Measurements from ENCODE around the gene ENOSF1.

ENOSF1 gene

DNA sequence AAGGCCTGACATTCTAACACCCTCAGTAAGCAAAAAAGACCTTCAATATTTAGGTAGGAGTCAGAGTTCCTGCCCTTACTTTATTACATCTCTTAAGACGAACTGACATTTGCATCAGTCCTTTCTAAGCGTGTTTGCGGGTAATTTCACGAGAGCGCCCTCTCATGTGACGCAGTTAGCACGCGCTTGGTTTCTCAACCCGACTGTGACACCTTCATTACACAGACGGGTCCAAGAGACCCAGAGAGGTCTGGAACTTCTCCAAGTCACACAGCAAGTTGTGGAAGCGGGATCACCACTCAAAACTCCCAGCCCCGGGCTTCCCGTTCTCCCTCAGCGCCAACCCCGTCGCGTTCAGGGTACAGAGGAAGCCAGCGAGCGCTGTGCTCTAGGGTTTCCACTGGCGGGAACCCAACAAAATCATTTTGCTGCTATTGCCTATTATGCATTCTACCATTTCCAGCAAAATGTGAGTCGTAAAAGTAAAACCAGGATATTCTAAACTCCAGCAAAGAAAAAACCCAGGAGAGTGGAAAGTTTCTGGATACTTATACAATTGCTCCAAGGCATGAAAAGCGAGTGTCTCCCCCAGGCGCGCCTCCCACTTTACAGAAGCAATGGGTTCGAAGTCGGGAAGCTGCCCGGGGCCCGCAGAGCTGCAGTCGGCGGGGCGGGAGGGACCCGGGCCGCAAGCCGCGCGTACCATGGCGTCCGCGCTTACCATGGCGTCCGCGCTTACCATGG is 601 bp downstream of the ENOSF1 start:
- TF ChIP-seq GATA3 (IDR thresholded peaks at IDR 0.05; ENCODE audit: low read depth, low read length) (no peak), GATA2 (IDR thresholded peaks at IDR 0.05; ENCODE audit: low read depth, low read length) (no peak)

DNA sequence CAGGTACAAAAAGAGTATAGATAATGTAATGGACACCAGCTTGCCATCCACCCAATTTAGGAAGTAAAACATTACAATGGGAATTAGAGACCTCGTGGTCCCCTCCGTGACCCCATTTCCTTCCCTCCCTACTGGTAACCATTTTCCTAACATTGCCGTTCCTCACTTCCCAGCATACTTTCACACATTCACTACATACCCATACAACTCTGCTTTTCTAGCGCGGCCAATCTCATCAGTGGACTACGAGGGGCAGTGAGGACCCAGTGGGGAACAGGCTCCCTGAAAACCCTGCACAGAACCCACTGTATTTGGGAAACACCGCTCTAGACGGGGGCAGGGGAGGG is 1.1 kb downstream of the ENOSF1 start:
- TF ChIP-seq GATA3 (IDR thresholded peaks at IDR 0.05; ENCODE audit: low read depth, low read length) (no peak), GATA2 (IDR thresholded peaks at IDR 0.05; ENCODE audit: low read depth, low read length) (no peak)

DNA sequence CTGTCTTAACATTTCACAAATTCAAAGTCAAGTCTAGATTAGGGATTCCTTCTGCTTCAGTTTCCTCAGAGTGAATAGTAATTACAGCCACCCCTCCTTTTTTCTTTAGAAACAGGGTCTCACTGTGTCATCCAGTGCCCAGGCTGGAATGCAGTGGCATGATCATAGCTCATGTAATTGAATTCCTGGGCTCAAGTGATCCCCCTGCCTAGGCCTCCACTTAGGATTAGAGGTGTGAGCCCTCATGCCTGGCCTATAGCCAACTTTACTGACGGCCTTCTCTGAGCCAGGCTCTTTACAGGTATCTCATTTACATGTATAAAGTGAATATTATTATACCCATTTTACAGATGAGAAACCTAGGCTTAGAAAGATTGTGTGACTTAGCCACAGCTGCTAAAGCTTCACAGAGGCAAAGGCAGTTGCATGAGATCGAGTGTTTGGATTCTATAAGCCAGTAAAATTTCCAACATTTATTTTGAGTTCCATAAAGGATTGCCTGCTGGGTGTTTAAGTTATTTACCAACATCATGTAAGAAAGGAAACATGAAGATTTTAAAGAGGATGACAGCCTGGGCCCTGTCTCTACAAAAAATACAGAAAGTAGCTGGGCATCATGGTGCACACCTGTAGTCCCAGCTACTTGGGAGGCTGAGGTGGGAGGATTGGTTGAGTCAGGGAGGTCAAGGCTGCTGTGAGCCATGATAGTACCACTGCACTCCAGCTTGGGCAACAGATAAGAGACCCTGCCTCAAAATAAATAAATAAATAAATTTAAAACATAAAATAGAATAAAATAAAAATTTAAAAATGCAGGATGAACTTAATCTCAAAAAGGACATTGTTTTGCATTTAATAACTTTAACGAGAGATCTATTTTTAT is 1.8 kb downstream of the ENOSF1 start:
- TF ChIP-seq GATA2 (IDR thresholded peaks at IDR 0.05; ENCODE audit: low read depth, low read length) (no peak), GATA3 (IDR thresholded peaks at IDR 0.05; ENCODE audit: low read depth, low read length) (no peak)

DNA sequence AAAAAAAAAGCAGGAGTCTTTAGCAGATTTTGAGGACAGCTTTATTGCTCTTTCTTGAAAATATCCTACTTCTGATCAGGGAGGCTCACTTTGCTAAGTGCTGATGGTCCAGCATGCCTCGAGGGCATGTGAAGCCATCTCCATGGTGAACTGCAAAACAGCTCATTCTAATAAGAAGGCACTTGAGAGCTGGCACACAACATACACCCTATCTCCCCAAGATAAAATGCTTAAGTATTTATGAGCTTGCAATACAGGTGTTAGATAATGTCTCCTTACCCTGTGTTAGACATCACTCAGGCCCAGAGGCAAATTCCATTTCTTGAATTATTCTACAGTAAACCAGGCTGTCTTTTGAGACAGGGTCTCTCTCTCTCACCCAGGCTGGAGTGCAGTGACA is 2.7 kb downstream of the ENOSF1 start:
- no peak for TF ChIP-seq GATA3 (IDR thresholded peaks at IDR 0.05; ENCODE audit: low read depth, low read length)
- TF ChIP-seq GATA2 (IDR thresholded peaks at IDR 0.05; ENCODE audit: low read depth, low read length): no peak

DNA sequence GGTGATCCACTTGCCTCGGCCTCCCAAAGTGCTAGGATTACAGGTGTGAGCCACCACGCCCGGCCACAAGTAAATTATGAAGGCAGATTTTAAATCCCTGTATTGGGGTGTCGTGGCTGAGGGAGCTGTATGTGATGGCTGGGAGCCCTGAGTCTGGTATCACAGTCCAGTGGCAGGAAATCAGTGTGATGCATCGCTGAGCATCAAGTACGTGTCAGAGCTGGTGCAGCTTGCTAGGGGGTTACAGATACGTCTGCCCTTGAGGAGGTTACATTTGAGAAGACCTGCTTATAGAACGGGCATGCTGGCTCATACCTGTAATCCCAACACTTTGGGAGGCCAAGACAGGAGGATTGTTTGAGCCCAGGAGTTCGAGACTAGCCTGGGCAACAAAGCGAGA is 4.3 kb downstream of the ENOSF1 start:
- TF ChIP-seq GATA2 (IDR thresholded peaks at IDR 0.05; ENCODE audit: low read depth, low read length) (no peak), GATA3 (IDR thresholded peaks at IDR 0.05; ENCODE audit: low read depth, low read length) (no peak)

DNA sequence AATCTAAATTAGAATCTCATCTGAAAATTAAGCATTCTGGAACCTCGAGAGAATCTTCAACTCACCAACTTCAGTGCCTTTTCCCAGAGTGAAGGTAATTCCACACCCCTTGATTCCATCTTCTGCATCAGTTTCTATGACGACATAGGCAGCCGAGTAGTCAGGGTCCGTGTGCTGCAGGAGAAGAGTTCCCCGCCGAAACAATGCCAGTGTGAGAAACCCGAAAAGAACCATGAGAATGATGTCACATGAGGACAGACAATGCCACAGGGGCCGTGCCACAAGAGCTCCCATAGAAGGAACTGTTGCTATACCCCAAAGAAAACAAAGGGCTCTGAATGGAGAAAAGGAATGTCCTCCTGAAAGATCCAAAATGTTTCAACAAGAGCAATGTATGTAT is 6.0 kb downstream of the ENOSF1 start:
- TF ChIP-seq GATA2 (IDR thresholded peaks at IDR 0.05; ENCODE audit: low read depth, low read length): no peak
- TF ChIP-seq GATA3 (IDR thresholded peaks at IDR 0.05; ENCODE audit: low read depth, low read length): no peak

DNA sequence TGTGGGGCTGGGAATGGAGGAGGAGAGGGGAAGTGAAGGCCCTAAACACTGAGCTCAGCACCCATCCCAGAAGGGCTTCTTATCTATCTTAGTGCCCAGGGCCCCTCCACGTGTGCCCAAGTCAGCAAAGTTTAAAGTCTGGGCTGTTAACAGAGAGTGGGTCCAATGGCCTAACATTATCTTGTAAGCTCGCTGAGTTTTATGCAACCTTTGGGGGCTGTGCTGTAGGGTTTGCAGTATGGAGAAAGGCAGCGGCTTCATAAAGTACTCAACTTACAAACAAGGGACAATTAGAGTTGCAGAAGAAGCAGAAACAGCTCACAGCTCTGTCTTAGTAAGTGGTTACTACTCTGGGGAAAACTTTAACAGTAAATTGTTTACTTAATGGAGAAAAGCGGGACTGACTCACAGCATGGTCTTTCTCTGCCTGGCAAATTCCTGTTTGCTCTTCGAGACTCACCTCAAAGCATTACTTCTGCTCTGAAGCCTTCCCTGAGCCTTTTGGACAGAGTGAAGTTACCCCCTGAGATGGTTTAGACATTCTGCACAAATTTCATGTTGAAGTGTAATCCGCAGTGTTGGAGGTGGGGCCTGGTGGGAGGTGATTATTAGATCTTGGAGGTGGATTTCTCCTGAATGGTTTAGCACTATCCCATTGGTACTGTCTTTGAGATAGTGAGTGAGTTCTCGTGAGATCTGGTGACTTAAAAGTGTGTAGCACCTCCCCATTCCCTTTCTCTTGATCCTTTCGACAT is 9.0 kb downstream of the ENOSF1 start:
- TF ChIP-seq GATA2 (IDR thresholded peaks at IDR 0.05; ENCODE audit: low read depth, low read length) (no peak), GATA3 (IDR thresholded peaks at IDR 0.05; ENCODE audit: low read depth, low read length) (no peak)

DNA sequence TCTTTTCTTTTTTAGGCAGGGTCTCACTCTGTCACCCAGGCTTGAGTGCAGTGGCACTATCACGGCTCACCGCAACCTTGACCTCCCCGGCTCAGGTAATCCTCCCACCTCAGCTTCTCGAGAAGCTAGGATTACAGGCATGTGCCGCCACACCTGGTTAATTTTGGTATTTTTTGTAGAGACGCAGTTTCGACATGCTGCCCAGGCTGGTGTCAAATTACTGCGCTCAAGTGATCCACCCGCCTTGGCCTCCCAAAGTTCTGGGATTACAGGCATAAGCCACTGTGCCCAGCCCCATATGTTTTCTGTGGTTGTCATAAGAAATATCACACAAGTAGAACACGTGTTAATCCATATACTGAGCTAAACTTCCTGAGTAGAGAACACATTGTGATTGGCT is 14.6 kb downstream of the ENOSF1 start:
- TF ChIP-seq GATA2 (IDR thresholded peaks at IDR 0.05; ENCODE audit: low read depth, low read length): no peak
- no peak for TF ChIP-seq GATA3 (IDR thresholded peaks at IDR 0.05; ENCODE audit: low read depth, low read length)

DNA sequence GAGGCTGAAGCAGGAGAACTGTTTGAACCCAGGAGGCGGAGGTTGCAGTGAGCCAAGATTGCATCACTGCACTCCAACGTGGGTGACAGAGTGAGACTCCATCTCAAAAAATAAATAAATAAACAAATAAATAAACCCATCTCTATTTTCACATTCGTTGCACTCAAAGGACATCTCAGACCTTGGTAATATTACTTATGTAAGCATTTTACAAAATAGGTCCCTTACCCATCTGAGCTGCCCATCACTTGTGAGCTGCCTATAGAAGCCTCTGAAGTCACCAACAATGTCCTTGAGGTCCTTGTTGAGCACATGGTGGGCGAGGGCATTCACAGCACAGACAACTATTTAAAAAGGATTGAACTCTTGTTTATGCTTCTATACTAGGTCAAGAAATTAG is 15.4 kb downstream of the ENOSF1 start:
- TF ChIP-seq GATA2 (IDR thresholded peaks at IDR 0.05; ENCODE audit: low read depth, low read length) (no peak), GATA3 (IDR thresholded peaks at IDR 0.05; ENCODE audit: low read depth, low read length) (no peak)

DNA sequence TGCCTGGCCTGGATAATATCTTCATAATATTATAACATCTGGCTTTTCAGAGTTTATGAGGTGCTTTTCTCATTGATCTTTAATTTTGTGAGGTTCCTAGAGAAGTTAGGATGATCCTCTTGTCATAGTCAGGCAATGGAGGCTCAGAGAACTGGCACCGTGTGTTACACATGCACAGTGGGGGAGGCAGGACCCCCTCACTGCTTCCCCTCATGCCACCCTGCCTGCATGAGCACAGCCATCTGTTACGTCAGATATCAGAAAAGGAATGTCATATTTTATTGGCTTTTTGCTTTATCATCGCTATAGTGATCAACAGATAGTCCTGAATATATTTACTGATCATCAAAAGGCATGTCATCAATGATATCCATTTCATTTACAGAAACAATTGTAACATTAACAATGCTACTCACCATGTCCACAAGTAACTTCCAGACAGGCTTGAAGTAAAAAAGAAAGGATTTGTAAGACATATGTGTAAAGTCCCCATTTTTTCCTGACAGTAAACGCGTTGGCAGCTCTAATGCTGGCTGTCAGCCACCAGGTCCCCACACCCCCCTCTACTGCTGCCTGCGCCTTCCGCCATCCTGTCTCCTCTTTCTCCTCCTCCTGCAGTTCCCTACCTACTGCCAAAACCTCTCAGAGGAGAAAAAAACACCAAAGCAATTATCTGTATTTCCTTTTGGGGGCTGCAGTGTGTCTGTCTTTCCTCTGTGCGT is 18.8 kb downstream of the ENOSF1 start:
- no peak for TF ChIP-seq GATA3 (IDR thresholded peaks at IDR 0.05; ENCODE audit: low read depth, low read length)
- TF ChIP-seq GATA2 (IDR thresholded peaks at IDR 0.05; ENCODE audit: low read depth, low read length): no peak

DNA sequence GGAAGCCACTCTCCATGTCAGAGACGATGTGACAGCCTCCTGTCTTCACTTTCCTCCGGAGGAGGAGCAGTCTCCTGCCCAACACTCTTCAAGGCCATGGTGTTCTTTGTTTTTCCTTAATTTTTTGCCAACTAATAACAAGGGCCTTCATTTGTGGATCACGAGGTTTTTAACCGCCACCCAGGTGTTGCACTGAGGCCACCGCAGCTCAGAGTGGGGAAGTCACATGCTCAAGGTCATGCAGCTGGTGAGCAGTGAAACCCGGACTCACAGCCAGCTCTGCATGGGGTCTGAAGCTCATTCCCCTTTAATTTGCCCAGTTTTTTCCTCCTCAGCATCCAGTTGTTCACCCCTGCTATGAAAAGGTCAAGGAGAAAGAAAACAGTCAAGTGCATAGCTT is 19.6 kb downstream of the ENOSF1 start:
- TF ChIP-seq GATA3 (IDR thresholded peaks at IDR 0.05; ENCODE audit: low read depth, low read length) (no peak), GATA2 (IDR thresholded peaks at IDR 0.05; ENCODE audit: low read depth, low read length) (no peak)

DNA sequence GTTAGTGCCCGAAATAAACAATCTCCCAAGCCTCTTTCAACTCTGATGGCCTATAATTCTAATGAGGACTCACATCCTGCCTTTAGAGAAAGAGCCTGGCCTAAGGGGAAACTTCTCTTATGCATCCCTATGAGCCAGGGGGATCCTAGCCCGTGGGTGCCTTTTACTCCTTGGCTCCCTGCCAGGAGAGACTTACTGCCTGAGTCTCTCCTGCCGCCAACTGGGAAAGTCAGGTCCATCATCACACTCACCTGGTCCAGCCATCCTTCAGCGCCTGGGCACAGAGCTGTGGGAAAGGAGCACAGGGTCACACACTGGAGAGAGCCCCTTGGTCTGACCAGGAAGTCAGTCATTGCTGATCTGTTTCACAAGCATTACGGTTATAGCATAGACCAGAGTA is 24.1 kb downstream of the ENOSF1 start:
- no peak for TF ChIP-seq GATA3 (IDR thresholded peaks at IDR 0.05; ENCODE audit: low read depth, low read length)
- no peak for TF ChIP-seq GATA2 (IDR thresholded peaks at IDR 0.05; ENCODE audit: low read depth, low read length)

DNA sequence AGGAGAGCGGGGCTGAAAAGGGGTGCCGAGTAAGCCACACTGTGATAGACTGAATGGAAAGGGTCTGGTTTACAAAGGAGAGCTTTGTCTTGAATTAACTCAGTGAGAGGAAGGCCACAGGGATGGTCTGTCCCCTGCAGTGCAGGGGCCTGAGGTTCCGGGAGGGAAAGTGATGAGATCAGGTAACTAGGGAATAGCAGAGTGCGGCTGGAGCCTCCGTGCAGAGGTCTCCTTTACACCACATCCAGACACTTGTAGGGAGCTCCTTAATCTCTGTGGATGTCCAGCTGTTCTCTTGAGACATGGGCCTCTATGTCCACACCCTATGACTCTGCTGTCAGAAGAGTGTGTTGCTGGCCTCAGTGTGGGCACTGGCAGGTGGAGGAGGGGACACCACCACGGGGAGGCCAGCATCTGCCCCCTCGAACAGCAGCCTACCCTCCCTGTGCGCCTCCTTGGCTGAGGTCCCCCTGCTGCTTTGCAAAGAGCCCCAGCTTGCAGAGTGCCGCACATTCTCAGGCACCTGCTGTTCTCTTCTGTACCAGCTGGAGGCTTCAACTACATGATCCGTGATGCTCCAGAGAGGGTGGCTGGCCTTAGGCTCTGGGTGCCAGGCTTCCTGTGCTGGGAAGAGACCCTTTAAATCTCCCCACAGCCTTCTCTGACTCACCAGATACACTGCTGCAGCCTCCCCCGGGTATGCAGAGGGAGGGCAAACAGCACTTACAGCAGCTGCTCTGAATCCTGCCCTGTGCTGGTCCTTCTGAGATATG is 25.9 kb downstream of the ENOSF1 start:
- TF ChIP-seq GATA2 (IDR thresholded peaks at IDR 0.05; ENCODE audit: low read depth, low read length) (no peak), GATA3 (IDR thresholded peaks at IDR 0.05; ENCODE audit: low read depth, low read length) (no peak)

All from SH-SY5Y (cell line).